Glutamatergic neuron (in vitro differentiated cells): Measurements from ENCODE around the gene AMBN. TPM values are rescaled to one million over a fixed set of nuclear protein-coding genes. Genes with fewer than 3 reads are reported as not detected.

Experiments used
- DNase-seq: peaks from one replicate; pipeline ENCODE4 v3.0.0; 2022
- H3K27ac Mint-ChIP-seq: one replicate; pipeline ENCODE4 v1.8.0; 2020; ENCODE audit warnings: mild to moderate bottlenecking, mixed read lengths, inconsistent platforms; ENCODE audit not compliant: unreplicated experiment
- H3K27me3 Mint-ChIP-seq: one replicate; pipeline ENCODE4 v1.8.0; 2020; ENCODE audit warnings: mild to moderate bottlenecking, moderate library complexity, mixed read lengths, inconsistent platforms; ENCODE audit not compliant: unreplicated experiment
- H3K36me3 Mint-ChIP-seq: one replicate; pipeline ENCODE4 v1.8.0; 2020; ENCODE audit warnings: mild to moderate bottlenecking, mixed read lengths, inconsistent platforms; ENCODE audit not compliant: unreplicated experiment
- H3K4me1 Mint-ChIP-seq: one replicate; pipeline ENCODE4 v1.8.0; 2020; ENCODE audit warnings: mild to moderate bottlenecking, low read depth, mixed read lengths, inconsistent platforms; ENCODE audit not compliant: unreplicated experiment
- H3K4me3 Mint-ChIP-seq: one replicate; pipeline ENCODE4 v1.8.0; 2020; ENCODE audit warnings: mild to moderate bottlenecking, mixed read lengths, inconsistent platforms; ENCODE audit not compliant: unreplicated experiment
- H3K9me3 Mint-ChIP-seq: one replicate; pipeline ENCODE4 v1.8.0; 2020; ENCODE audit warnings: mild to moderate bottlenecking, moderate library complexity, mixed read lengths, inconsistent platforms; ENCODE audit not compliant: unreplicated experiment
- CTCF ChIP-seq: fragments of 200-600 bp; sonication (generic); IDR thresholded peaks from one replicate; pipeline ENCODE4 v1.5.0; 2021; ENCODE audit not compliant: partially characterized antibody, unreplicated experiment
- total RNA-seq: library from RNA; stranded (reverse); fragmentation: NEBNext Ultra II Directional; extraction: Animal tissue kit (Norgen Biotek cat#: 25700); gene quantifications from one replicate; pipeline ENCODE4 v1.2.1, GENCODE V29; 2021; ENCODE audit not compliant: unreplicated experiment

Gene AMBN
- total RNA-seq, 1 donor from 2014 or later: not detected

GRCh38 chr4:70594196-70594595, 2.1 kb downstream of the AMBN start:
- DNase-seq: no peak
- H3K4me3 Mint-ChIP-seq: no peak overlapping the region
- no peak overlapping the region for H3K27ac Mint-ChIP-seq
- no peaks in the 10 kb centered on the region for H3K9me3 Mint-ChIP-seq
- no peaks in the 10 kb centered on the region for H3K36me3 Mint-ChIP-seq
- no peak for TF ChIP-seq CTCF
- H3K27me3 Mint-ChIP-seq: no peaks in the 10 kb centered on the region
- H3K4me1 Mint-ChIP-seq: no peaks in the 10 kb centered on the region

- Mint-ChIP-seq H3K27me3 (no peaks in the 10 kb centered on the region), H3K4me1 (peaks cover 2% of the 10 kb centered on the region), H3K27ac (no peak overlapping the region), H3K36me3 (no peaks in the 10 kb centered on the region), H3K4me3 (no peak overlapping the region), H3K9me3 (no peaks in the 10 kb centered on the region)
- no peak for TF ChIP-seq CTCF
- DNase-seq: no peak
Measured at GRCh38 chr4:70600305-70600704, 8.2 kb downstream of the AMBN start.

GRCh38 chr4:70600977-70601376, 8.9 kb downstream of the AMBN start:
- no peak for TF ChIP-seq CTCF
- Mint-ChIP-seq H3K4me3 (no peak overlapping the region), H3K27me3 (no peaks in the 10 kb centered on the region), H3K4me1 (peaks cover 2% of the 10 kb centered on the region), H3K36me3 (no peaks in the 10 kb centered on the region), H3K27ac (no peak overlapping the region), H3K9me3 (no peaks in the 10 kb centered on the region)
- no peak for DNase-seq

GRCh38 chr4:70601422-70602039, 9.5 kb downstream of the AMBN start:
- Mint-ChIP-seq H3K27ac (no peak overlapping the region), H3K9me3 (no peaks in the 10 kb centered on the region), H3K36me3 (no peaks in the 10 kb centered on the region), H3K4me3 (no peak overlapping the region), H3K27me3 (no peaks in the 10 kb centered on the region), H3K4me1 (peaks cover 2% of the 10 kb centered on the region)
- DNase-seq: peak; percentile 73
- peak; percentile 37 for TF ChIP-seq CTCF

GRCh38 chr4:70603856-70604255, 11.8 kb downstream of the AMBN start:
- no peak for DNase-seq
- H3K4me1 Mint-ChIP-seq: peaks cover 2% of the 10 kb centered on the region
- no peak for TF ChIP-seq CTCF
- H3K9me3 Mint-ChIP-seq: no peaks in the 10 kb centered on the region
- H3K36me3 Mint-ChIP-seq: no peaks in the 10 kb centered on the region
- H3K4me3 Mint-ChIP-seq: no peak overlapping the region
- no peaks in the 10 kb centered on the region for H3K27me3 Mint-ChIP-seq
- H3K27ac Mint-ChIP-seq: no peak overlapping the region
